Fibroblast of peridontal ligament (primary cell): Measurements from ENCODE around the gene THAP2.

Source experiments
- DNase-seq: peaks from one replicate; pipeline ENCODE4 v3.0.0-alpha.2; 2010; ENCODE audit errors: extremely low read depth

The THAP2 gene

GRCh38 chr12:71703206-71703605 lies 39.1 kb downstream of the THAP2 start:
- no peak for DNase-seq

DNA sequence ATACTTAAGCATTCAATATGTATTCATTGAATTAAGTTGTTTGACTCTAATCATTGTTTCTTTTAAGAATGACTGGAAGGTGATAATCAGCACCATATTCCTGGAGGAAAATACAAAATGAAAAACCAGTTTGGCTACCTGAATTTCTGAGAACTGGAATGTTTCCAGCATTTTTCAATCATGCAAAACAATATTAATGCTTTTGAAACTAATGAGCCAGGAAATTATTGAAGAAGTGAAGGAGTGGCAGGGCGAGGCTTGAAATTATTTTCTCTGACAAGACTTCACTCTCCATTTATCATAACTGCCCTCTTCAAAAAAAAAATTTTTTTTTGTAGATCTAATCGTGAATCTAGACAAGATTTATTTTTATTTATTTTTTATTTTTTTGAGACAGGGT lies 40.8 kb downstream of the THAP2 start:
- DNase-seq = no peak

DNA sequence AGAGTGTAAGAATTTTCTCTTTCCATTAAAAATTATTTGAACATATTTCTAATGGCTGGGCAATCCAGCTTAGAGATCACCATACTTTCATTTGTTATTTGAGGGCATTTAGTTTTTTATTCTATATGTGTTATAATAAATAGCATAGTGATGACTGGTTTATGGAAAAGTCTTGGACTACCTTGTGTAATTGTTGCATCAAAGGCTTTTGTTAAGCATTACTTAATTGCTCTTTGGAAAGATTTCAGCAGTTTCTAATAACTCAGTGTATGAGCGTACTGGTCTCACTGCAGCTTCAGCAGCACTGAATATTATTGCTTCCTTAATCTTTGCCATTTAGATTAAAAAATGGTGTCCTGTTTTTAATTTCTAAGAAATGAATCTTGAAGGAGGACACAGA lies 44.6 kb downstream of the THAP2 start:
- no peak for DNase-seq

- DNase-seq = peak; percentile 79
Measured at GRCh38 chr12:71710276-71711125, 46.4 kb downstream of the THAP2 start.

DNA sequence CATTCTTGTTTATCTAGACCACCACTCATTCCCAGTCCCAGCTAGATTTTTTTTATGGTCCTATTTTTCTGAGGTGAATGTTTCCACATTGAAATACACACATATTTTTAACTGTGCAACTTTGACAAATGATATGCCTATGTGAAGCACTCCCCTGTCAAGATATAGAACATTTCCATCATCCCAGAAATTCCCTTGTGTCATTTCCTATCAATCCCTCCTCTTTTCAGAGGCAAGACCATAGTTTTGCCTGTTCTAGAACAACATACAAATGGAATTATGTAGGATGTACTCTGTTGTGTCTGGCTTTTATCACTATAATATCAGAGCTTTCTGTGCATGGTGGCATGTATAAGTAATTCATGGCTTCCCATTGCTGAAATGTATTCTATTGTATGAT lies 54.5 kb downstream of the THAP2 start:
- DNase-seq = no peak

DNA sequence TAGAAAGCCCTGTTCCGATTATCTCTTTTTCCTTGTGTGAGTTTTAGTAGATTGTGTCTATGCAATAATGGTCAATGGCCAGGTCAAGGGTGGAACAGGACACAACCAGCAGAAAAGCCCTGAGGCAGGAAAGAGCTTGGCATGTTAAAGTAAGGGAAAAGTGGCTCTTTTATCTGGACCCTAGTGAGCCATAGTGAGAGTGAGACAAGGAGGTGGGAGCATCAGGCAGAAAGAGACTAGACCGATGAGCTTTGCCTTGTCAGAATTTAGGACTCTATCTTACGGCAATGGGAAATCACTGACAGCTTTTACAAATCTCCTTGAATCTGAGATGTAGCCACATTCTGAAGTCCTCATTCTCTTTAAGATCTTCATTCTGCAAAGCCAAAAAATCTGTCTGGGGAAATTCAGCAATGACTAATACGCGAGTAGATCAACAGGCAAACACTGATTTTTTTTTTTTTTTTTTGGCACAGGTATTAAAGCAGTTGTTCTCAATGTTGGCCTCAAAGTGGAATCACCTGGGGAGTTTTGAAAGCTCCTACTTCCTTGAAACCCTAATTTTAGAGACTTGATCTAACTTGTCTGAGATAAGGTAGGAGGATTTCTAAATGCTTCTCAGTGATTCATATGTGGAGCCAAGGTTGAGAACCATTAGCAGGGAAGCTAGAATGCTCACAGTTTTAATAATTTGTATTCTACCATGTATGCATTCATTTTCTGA lies 55.7 kb downstream of the THAP2 start:
- DNase-seq = peak; percentile 9

DNA sequence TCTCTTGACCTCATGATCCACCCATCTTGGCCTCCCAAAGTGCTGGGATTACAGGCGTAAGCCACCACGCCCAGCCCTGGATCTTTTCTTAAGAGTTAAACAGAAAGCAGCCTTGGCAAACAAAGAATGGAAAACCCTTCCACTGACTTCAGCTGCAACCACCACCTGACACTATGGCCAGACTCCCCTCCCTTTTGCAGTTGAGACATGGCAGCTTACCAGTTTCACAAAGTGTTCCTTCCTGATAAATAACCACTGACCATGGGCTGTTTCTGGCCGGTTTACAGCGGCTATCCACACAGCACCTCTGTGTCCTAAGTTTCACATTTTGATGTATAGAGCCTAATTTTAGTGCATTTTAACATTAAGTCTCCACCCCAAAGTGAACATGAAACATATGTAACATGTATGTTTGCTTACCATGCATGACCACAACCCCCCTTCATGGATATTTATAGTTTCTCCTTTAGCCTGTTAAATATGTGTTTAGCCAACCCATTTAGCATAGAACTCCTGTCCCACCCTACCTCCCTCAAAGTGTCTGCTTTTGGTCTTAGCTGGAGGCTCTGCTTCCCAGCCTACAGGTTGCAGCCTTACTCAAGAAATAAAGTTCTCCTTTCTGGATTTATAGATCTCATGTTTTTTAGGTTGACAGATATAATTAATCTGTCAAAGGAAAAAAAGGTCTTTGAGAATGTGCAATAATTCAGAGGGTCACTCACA lies 57.8 kb downstream of the THAP2 start:
- no peak for DNase-seq

GRCh38 chr12:71725011-71725410 lies 60.9 kb downstream of the THAP2 start:
- peak; percentile 96 for DNase-seq

DNA sequence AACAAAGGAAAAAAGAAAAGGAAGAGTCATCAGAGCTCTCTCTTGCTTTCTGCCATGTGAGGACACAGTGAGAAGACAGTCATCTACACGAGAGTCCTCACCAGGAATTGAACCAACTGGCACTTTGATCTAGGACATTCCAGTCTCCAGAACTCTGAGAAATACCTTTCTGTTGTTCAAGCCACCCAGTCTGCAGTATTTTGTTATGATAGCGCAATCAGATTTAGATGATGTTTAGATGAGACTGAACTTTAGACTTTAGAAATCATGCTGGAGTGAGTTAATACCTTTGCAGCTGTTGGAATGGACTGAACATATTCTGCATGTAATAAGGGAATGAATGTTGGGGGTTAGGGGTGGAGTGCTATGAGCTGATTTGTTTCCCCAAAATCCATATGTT lies 62.4 kb downstream of the THAP2 start:
- DNase-seq = no peak

- no peak for DNase-seq
Measured at GRCh38 chr12:71727958-71728357, 63.9 kb downstream of the THAP2 start.
